PFSK-1 (cell line): Measurements from ENCODE around the gene CACNA1H.

Experiments
- FOXP2 ChIP-seq: optimal IDR thresholded peaks from 2 replicates; pipeline ENCODE3; 2011; ENCODE audit warnings: borderline replicate concordance, control low read depth, inconsistent platforms; ENCODE audit not compliant: insufficient read depth; ENCODE audit errors: extremely low read length, extremely low read depth
- POLR2AphosphoS5 ChIP-seq: IDR thresholded peaks from 2 replicates; pipeline ENCODE4 v1.6.1; 2012; ENCODE audit warnings: low read depth, mild to moderate bottlenecking, control low read depth, low read length, moderate library complexity
- SIN3A ChIP-seq: IDR thresholded peaks from 2 replicates; pipeline ENCODE4 v1.6.1; 2012; ENCODE audit warnings: mild to moderate bottlenecking, low read length, moderate library complexity, borderline replicate concordance; ENCODE audit not compliant: insufficient read depth
- TAF1 ChIP-seq: IDR thresholded peaks from 2 replicates; pipeline ENCODE4 v1.6.1; 2012; ENCODE audit warnings: low read length, control low read depth, borderline replicate concordance; ENCODE audit not compliant: insufficient read depth
- TF ChIP-seq, protein P1 (sequence below), 2 experiments: IDR thresholded peaks; 2 replicates each; pipeline versions ENCODE4 v1.6.1 to v1.8.0; 2011 to 2012; ENCODE audit warnings: low read depth in 2 of 2, low read length in 2 of 2, control low read depth in 1 of 2, inconsistent platforms in 1 of 2, mild to moderate bottlenecking in 1 of 2, moderate library complexity in 1 of 2; ENCODE audit not compliant: insufficient read depth in 1 of 2

CACNA1H gene

GRCh38 chr16:1129106-1129960, 23.6 kb upstream of the CACNA1H start:
- TF ChIP-seq TAF1: no peak

GRCh38 chr16:1130382-1130781, 22.5 kb upstream of the CACNA1H start:
- TF ChIP-seq, protein P1, sequence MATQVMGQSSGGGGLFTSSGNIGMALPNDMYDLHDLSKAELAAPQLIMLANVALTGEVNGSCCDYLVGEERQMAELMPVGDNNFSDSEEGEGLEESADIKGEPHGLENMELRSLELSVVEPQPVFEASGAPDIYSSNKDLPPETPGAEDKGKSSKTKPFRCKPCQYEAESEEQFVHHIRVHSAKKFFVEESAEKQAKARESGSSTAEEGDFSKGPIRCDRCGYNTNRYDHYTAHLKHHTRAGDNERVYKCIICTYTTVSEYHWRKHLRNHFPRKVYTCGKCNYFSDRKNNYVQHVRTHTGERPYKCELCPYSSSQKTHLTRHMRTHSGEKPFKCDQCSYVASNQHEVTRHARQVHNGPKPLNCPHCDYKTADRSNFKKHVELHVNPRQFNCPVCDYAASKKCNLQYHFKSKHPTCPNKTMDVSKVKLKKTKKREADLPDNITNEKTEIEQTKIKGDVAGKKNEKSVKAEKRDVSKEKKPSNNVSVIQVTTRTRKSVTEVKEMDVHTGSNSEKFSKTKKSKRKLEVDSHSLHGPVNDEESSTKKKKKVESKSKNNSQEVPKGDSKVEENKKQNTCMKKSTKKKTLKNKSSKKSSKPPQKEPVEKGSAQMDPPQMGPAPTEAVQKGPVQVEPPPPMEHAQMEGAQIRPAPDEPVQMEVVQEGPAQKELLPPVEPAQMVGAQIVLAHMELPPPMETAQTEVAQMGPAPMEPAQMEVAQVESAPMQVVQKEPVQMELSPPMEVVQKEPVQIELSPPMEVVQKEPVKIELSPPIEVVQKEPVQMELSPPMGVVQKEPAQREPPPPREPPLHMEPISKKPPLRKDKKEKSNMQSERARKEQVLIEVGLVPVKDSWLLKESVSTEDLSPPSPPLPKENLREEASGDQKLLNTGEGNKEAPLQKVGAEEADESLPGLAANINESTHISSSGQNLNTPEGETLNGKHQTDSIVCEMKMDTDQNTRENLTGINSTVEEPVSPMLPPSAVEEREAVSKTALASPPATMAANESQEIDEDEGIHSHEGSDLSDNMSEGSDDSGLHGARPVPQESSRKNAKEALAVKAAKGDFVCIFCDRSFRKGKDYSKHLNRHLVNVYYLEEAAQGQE (IDR thresholded peaks at IDR 0.05; ENCODE audit: insufficient read depth in 1 of 2, low read depth in 2 of 2, low read length in 2 of 2): no peak
- no peak for TF ChIP-seq SIN3A
- TF ChIP-seq TAF1: no peak
- TF ChIP-seq POLR2AphosphoS5: no peak
- TF ChIP-seq FOXP2: no peak

- TF ChIP-seq POLR2AphosphoS5 (no peak), TAF1 (no peak), SIN3A (no peak), FOXP2 (no peak)
- TF ChIP-seq, protein P1 (IDR thresholded peaks at IDR 0.05; ENCODE audit: insufficient read depth in 1 of 2, low read depth in 2 of 2, low read length in 2 of 2): no peak
Observed at GRCh38 chr16:1131378-1131994, 21.4 kb upstream of the CACNA1H start.

- TF ChIP-seq TAF1: no peak
- TF ChIP-seq, protein P1 (IDR thresholded peaks at IDR 0.05; ENCODE audit: insufficient read depth in 1 of 2, low read depth in 2 of 2, low read length in 2 of 2): no peak
- TF ChIP-seq POLR2AphosphoS5: no peak
- TF ChIP-seq SIN3A: no peak
Observed at GRCh38 chr16:1132431-1132830, 20.5 kb upstream of the CACNA1H start.

DNA sequence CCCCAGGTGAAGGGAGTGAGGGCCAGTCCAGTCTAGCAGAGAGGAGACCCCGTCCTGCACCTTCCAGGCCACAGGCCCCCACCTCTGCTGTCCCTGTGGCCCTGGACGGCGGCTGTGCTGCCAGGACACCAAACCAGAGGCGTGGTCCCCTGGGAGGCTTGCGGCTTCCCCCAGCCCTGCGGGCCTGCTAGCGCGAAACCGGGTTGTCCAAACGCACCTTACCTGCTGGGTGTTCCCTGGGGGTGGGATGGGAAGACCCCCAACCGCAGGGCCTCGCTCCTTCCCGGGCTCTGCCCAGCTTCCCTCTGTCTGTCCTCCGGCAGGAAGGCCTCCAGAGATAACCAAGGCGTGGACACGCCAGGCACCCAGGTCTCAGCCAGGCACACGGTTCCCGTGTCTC, 19.6 kb upstream of the CACNA1H start:
- TF ChIP-seq POLR2AphosphoS5: no peak
- TF ChIP-seq TAF1: no peak
- TF ChIP-seq, protein P1 (IDR thresholded peaks at IDR 0.05; ENCODE audit: insufficient read depth in 1 of 2, low read depth in 2 of 2, low read length in 2 of 2): no peak
- no peak for TF ChIP-seq FOXP2
- no peak for TF ChIP-seq SIN3A
